HCT116 (cell line): ENCODE data around the gene TNRC18. TPM values are rescaled to one million over a fixed set of nuclear protein-coding genes. Genes with fewer than 3 reads are reported as not detected.

Source experiments
- ATAC-seq: fragments of 200-7000 bp; cut with Tn5 transposase; 2 replicates; pipeline ENCODE4 v1.9.1; 2020; ENCODE audit warnings: mild to moderate bottlenecking, moderate library complexity
- BruUV-seq: library from RNA; stranded (reverse); fragments of 400-500 nt; replicated peaks from 2 replicates; lab custom pipeline; 2021; lab: Mats Ljungman, UMichigan
- CTCF ChIA-PET: fragments of 300-600 bp; sonication (Branson Sonifier 250); formaldehyde crosslinking; loops from one replicate; lab custom pipeline; 2021; ENCODE audit warnings: antibody characterized with exemption; lab: Charles Lee
- POLR2A ChIA-PET: fragments of 300-600, 350-600 bp; sonication (Branson Sonifier 250); formaldehyde crosslinking; loops from one replicate; lab custom pipeline; 2021; ENCODE audit warnings: antibody characterized with exemption; lab: Charles Lee
- RAD21 ChIA-PET, 2 experiments: fragments of 300-600 bp; sonication (Branson Sonifier 250); formaldehyde crosslinking; loops; one replicate each; lab custom pipeline; 2023; ENCODE audit warnings: low total read pairs in 2 of 2; ENCODE audit not compliant: uncharacterized antibody in 2 of 2, unreplicated experiment in 2 of 2, low non-redundant PET in 1 of 2; lab: Charles Lee
- DNase-seq: peaks from one replicate; pipeline ENCODE4 v3.0.0-alpha.2; 2010; ENCODE audit warnings: low read depth, low spot score
- H2AFZ ChIP-seq: fragments of 200-600 bp; shearing (Covaris generic), sonication (generic); 2 replicates; pipeline ENCODE4 v1.6.1; 2017; ENCODE audit warnings: low read depth, mixed run types, mixed read lengths, antibody characterized with exemption, low read length; ENCODE audit not compliant: poor library complexity, severe bottlenecking
- H3K27ac ChIP-seq: 2 replicates; pipeline ENCODE4 v1.5.1; 2012; ENCODE audit warnings: low read depth, low read length
- H3K27me3 ChIP-seq: fragments of 200-600 bp; sonication (generic); 2 replicates; pipeline ENCODE4 v1.6.1; 2016; ENCODE audit warnings: mixed run types, low read length, mixed read lengths; ENCODE audit not compliant: insufficient read depth
- H3K36me3 ChIP-seq, 2 experiments: fragments of 200-500 bp in 1 of 2; fragments of 200-600 bp in 1 of 2; sonication (Bioruptor generic) in 1 of 2; sonication (generic) in 1 of 2; 2 replicates each; pipeline versions ENCODE4 v1.5.1 to v1.6.1; 2014 to 2016; ENCODE audit warnings: low read length in 2 of 2, inconsistent platforms in 1 of 2, mixed read lengths in 1 of 2, mixed run types in 1 of 2; ENCODE audit not compliant: insufficient read depth in 2 of 2, control insufficient read depth in 1 of 2
- H3K4me1 ChIP-seq, 2 experiments: fragments of 200-600 bp in 1 of 2; sonication (generic) in 1 of 2; 2 replicates each; pipeline versions ENCODE4 v1.5.1 to v1.6.1; 2012 to 2017; ENCODE audit warnings: low read length in 2 of 2, inconsistent platforms in 1 of 2, mild to moderate bottlenecking in 1 of 2, mixed read lengths in 1 of 2, mixed run types in 1 of 2, moderate library complexity in 1 of 2; ENCODE audit not compliant: insufficient read depth in 2 of 2, control insufficient read depth in 1 of 2
- H3K4me2 ChIP-seq: fragments of 200-600 bp; sonication (generic); 2 replicates; pipeline ENCODE4 v1.6.1; 2017; ENCODE audit warnings: mixed run types, low read length, mixed read lengths
- H3K4me3 ChIP-seq, 2 experiments: fragments of 200-600 bp in 1 of 2; sonication (generic) in 1 of 2; replicated peaks in 1 of 2; 2 replicates each; pipeline ENCODE4 v1.5.1; 2011 to 2016; ENCODE audit warnings: low read length in 2 of 2, control low read depth in 1 of 2, low read depth in 1 of 2, mild to moderate bottlenecking in 1 of 2, mixed read lengths in 1 of 2, mixed run types in 1 of 2
- H3K79me2 ChIP-seq: fragments of 200-600 bp; sonication (generic); 2 replicates; pipeline ENCODE4 v1.6.1; 2017; ENCODE audit warnings: mild to moderate bottlenecking, mixed run types, low read length, moderate library complexity, mixed read lengths; ENCODE audit not compliant: insufficient read depth
- H3K9ac ChIP-seq: fragments of 200-600 bp; sonication (generic); 2 replicates; pipeline ENCODE4 v1.6.1; 2016; ENCODE audit warnings: low read length, mixed read lengths
- H3K9me2 ChIP-seq: fragments of 200-600 bp; sonication (generic), shearing (Covaris generic); 2 replicates; pipeline ENCODE4 v1.6.1; 2017; ENCODE audit warnings: mixed run types, mild to moderate bottlenecking, moderate library complexity; ENCODE audit not compliant: insufficient read depth
- H3K9me3 ChIP-seq, 2 experiments: fragments of 200-500 bp in 1 of 2; fragments of 200-600 bp in 1 of 2; sonication (Bioruptor generic) in 1 of 2; sonication (generic) in 1 of 2; 2 replicates each; pipeline ENCODE4 v1.6.1; 2014 to 2017; ENCODE audit warnings: low read length in 2 of 2, mixed read lengths in 2 of 2, inconsistent platforms in 1 of 2, low read depth in 1 of 2, mild to moderate bottlenecking in 1 of 2, mixed run types in 1 of 2, moderate library complexity in 1 of 2; ENCODE audit not compliant: control insufficient read depth in 1 of 2, insufficient read depth in 1 of 2
- H4K20me1 ChIP-seq: fragments of 200-600 bp; sonication (generic), shearing (Covaris generic); 2 replicates; pipeline ENCODE4 v1.6.1; 2017; ENCODE audit warnings: mixed run types, mild to moderate bottlenecking, moderate library complexity; ENCODE audit not compliant: insufficient read depth
- CBX3 ChIP-seq: IDR thresholded peaks from 2 replicates; pipeline ENCODE4 v1.6.1; 2012; ENCODE audit warnings: low read depth
- CTCF ChIP-seq, 3 experiments: fragments of 200-600 bp in 1 of 3; sonication (generic) in 1 of 3; IDR thresholded peaks in 2 of 3; conservative IDR thresholded peaks in 1 of 3; 2 replicates each; pipeline ENCODE4 v1.5.1; 2012 to 2017; ENCODE audit warnings: low read depth in 2 of 3, low read length in 2 of 3, antibody characterized with exemption in 1 of 3, borderline replicate concordance in 1 of 3, control low read depth in 1 of 3, mild to moderate bottlenecking in 1 of 3, mixed read lengths in 1 of 3, mixed run types in 1 of 3, moderate library complexity in 1 of 3; ENCODE audit not compliant: insufficient read depth in 1 of 3
- EGR1 ChIP-seq: IDR thresholded peaks from 2 replicates; pipeline ENCODE4 v1.6.1; 2012; ENCODE audit warnings: low read depth
- FOSL1 ChIP-seq: IDR thresholded peaks from 2 replicates; pipeline ENCODE4 v1.6.1; 2012; ENCODE audit warnings: low read depth
- JUND ChIP-seq: IDR thresholded peaks from 2 replicates; pipeline ENCODE4 v1.6.1; 2012
- POLR2AphosphoS5 ChIP-seq: IDR thresholded peaks from 2 replicates; pipeline ENCODE4 v1.6.1; 2011; ENCODE audit warnings: mild to moderate bottlenecking, low read depth, low read length, moderate library complexity
- REST ChIP-seq: IDR thresholded peaks from 2 replicates; pipeline ENCODE4 v1.6.1; 2012; ENCODE audit warnings: low read depth
- TCF7L2 ChIP-seq: IDR thresholded peaks from 2 replicates; pipeline ENCODE4 v1.7.0; 2011; ENCODE audit warnings: borderline replicate concordance, inconsistent platforms; ENCODE audit not compliant: insufficient read depth, insufficient read length; ENCODE audit errors: extremely low read depth
- YY1 ChIP-seq: IDR thresholded peaks from 2 replicates; pipeline ENCODE4 v1.6.1; 2011; ENCODE audit warnings: low read length, low read depth, moderate library complexity, mild to moderate bottlenecking; ENCODE audit not compliant: insufficient replicate concordance; ENCODE audit errors: extremely low read depth
- ZFX ChIP-seq: fragments of 450-650 bp; IDR thresholded peaks from 2 replicates; pipeline ENCODE4 v1.6.1; 2017
- ZNF274 ChIP-seq: fragments of 200-500 bp; sonication (Bioruptor generic); IDR thresholded peaks from 2 replicates; pipeline ENCODE4 v1.6.1; 2014; ENCODE audit warnings: mild to moderate bottlenecking, low read depth, low read length, inconsistent platforms
- intact Hi-C: fragments of 100-400 bp; cut with micrococcal nuclease; formaldehyde crosslinking; loops from 2 replicates; pipeline ENCODE4 v1.10.0; 2022
- total RNA-seq: library from RNA; stranded (reverse); gene quantifications from one replicate; pipeline ENCODE4 v1.2.1, GENCODE V29; 2021; ENCODE audit not compliant: unreplicated experiment

The TNRC18 gene
- total RNA-seq, 1 experiment from 2014 or later: 101 TPM

- H3K27ac ChIP-seq: peak overlapping the region; percentile 98
- DNase-seq (no peak), ATAC-seq (peak; percentile 36)
- peaks cover 44% of the 10 kb centered on the region for H3K79me2 ChIP-seq
- H3K4me2 ChIP-seq: peak overlapping the region; percentile 98
- intact Hi-C loops: no loop called here
- CTCF ChIA-PET: no interaction called here
- no TSS peak for BruUV-seq
- no peaks in the 10 kb centered on the region for H3K9me2 ChIP-seq
- RAD21 ChIA-PET: interaction anchor here in 1 of 2 experiments (0.6 kb wide), 1 partner anchor 40 kb away, joined by 6 read pairs; no protein-coding TSS in a partner anchor
- TF ChIP-seq POLR2AphosphoS5: peak; percentile 72
- no peak for TF ChIP-seq FOSL1
- H3K9ac ChIP-seq: peak overlapping the region; percentile 98
- H3K9me3 ChIP-seq: peaks cover 0 to 4% of the 10 kb centered on the region in 2 experiments; a peak in 1 of 4 replicates
- peaks cover 25 to 55% of the 10 kb centered on the region in 2 experiments for H3K4me1 ChIP-seq
- 0 out of 4 replicates have a peak, but pooled peaks cover 0 to 5% of the 10 kb centered on the region in 2 experiments for H3K36me3 ChIP-seq
- peak overlapping the region; percentile 81 to 87 for H3K4me3 ChIP-seq
- H3K27me3 ChIP-seq: no peaks in the 10 kb centered on the region
- no peaks in the 10 kb centered on the region for H4K20me1 ChIP-seq
- POLR2A ChIA-PET: interaction anchor here (0.6 kb wide), 1 partner anchor 14 kb away, joined by 3 read pairs; no protein-coding TSS in a partner anchor
- no peak overlapping the region for H2AFZ ChIP-seq
Observed at GRCh38 chr7:5429857-5430611, 6.4 kb upstream of the TNRC18 start.

- Histone ChIP-seq H3K9me3 (peaks cover 0 to 4% of the 10 kb centered on the region in 2 experiments; a peak in 1 of 4 replicates), H3K27me3 (no peaks in the 10 kb centered on the region), H3K4me1 (peaks cover 25 to 55% of the 10 kb centered on the region in 2 experiments), H3K36me3 (0 out of 4 replicates have a peak, but pooled peaks cover 0 to 5% of the 10 kb centered on the region in 2 experiments), H3K4me3 (peak overlapping the region; percentile 81 to 87), H2AFZ (no peak overlapping the region), H4K20me1 (no peaks in the 10 kb centered on the region), H3K4me2 (peak overlapping the region; percentile 98), H3K9ac (peak overlapping the region; percentile 98), H3K27ac (peak overlapping the region; percentile 98), H3K79me2 (peaks cover 50% of the 10 kb centered on the region), H3K9me2 (no peaks in the 10 kb centered on the region)
- POLR2A ChIA-PET: no interaction called here
- intact Hi-C loops: no loop called here
- RAD21 ChIA-PET: interaction anchor here in 1 of 2 experiments (0.6 kb wide), 1 partner anchor 39 kb away, joined by 6 read pairs; no protein-coding TSS in a partner anchor
- CTCF ChIA-PET: no interaction called here
- BruUV-seq: no TSS peak
- ATAC-seq (peak; percentile 11), DNase-seq (no peak)
- TF ChIP-seq CTCF (IDR thresholded peaks at IDR 0.05 in 2 of 3, conservative IDR thresholded peaks at IDR 0.05 in 1 of 3; ENCODE audit: borderline replicate concordance in 1 of 3, insufficient read depth in 1 of 3, low read depth in 2 of 3, low read length in 2 of 3) (no peak), YY1 (no peak), REST (no peak), JUND (no peak), CBX3 (no peak), TCF7L2 (peak; percentile 55), ZFX (peak; percentile 78), EGR1 (no peak), ZNF274 (no peak)
Observed at GRCh38 chr7:5429253-5429856, 5.7 kb upstream of the TNRC18 start.
